KOPT-K1 (cell line): ENCODE data around the gene COL15A1.
A peak's percentile ranks its signal among the peaks of the same experiment; 100 is the strongest.

Experiments
- H3K27ac ChIP-seq: fragments of 200-600 bp; sonication (generic); 2 replicates; pipeline ENCODE4 v1.5.1; 2016; ENCODE audit warnings: antibody characterized with exemption, mild to moderate bottlenecking, low read depth, low read length; ENCODE audit not compliant: poor library complexity, severe bottlenecking
- H3K36me3 ChIP-seq: fragments of 200-600 bp; sonication (generic); 2 replicates; pipeline ENCODE4 v1.5.1; 2017; ENCODE audit warnings: antibody characterized with exemption, mild to moderate bottlenecking, low read length, moderate library complexity; ENCODE audit not compliant: insufficient read depth
- H3K9me3 ChIP-seq: fragments of 200-600 bp; sonication (generic); 2 replicates; pipeline ENCODE4 v1.5.1; 2017; ENCODE audit warnings: antibody characterized with exemption, low read length, mild to moderate bottlenecking; ENCODE audit not compliant: insufficient read depth, poor library complexity, severe bottlenecking

COL15A1 gene

GRCh38 chr9:99114049-99114440 is 170.3 kb downstream of the COL15A1 start:
- no peak overlapping the region for H3K27ac ChIP-seq
- H3K9me3 ChIP-seq = no peaks in the 10 kb centered on the region
- no peaks in the 10 kb centered on the region for H3K36me3 ChIP-seq

GRCh38 chr9:99114846-99115500 is 171.3 kb downstream of the COL15A1 start:
- Histone ChIP-seq H3K27ac (no peak overlapping the region), H3K9me3 (no peaks in the 10 kb centered on the region), H3K36me3 (no peaks in the 10 kb centered on the region)

- Histone ChIP-seq H3K36me3 (no peaks in the 10 kb centered on the region), H3K27ac (no peak overlapping the region), H3K9me3 (no peaks in the 10 kb centered on the region)
Measured at GRCh38 chr9:99116003-99116411, 172.3 kb downstream of the COL15A1 start.

- H3K36me3 ChIP-seq = no peaks in the 10 kb centered on the region
- H3K9me3 ChIP-seq = no peaks in the 10 kb centered on the region
- H3K27ac ChIP-seq = peak overlapping the region; percentile 49
Measured at GRCh38 chr9:99118782-99119466, 175.2 kb downstream of the COL15A1 start.

GRCh38 chr9:99119976-99120655 is 176.4 kb downstream of the COL15A1 start:
- Histone ChIP-seq H3K36me3 (no peaks in the 10 kb centered on the region), H3K27ac (no peak overlapping the region)

More at GRCh38 chr9:99119976-99120655, 176.4 kb downstream of the COL15A1 start:
- H3K9me3 ChIP-seq = no peaks in the 10 kb centered on the region
